Neural crest cell (in vitro differentiated cells): ENCODE measurements around the gene RNF144A. TPM values are rescaled to one million over a fixed set of nuclear protein-coding genes. Genes with fewer than 3 reads are reported as not detected.

Experiments
- DNase-seq: peaks from one replicate; pipeline ENCODE4 v3.0.0; 2021; ENCODE audit warnings: low read depth, mixed read lengths, low spot score
- H3K27ac Mint-ChIP-seq: one replicate; pipeline ENCODE4 v1.8.0; 2021; ENCODE audit warnings: mild to moderate bottlenecking, mixed read lengths; ENCODE audit not compliant: unreplicated experiment
- H3K27me3 Mint-ChIP-seq: 2 replicates; pipeline ENCODE4 v1.8.0; 2021; ENCODE audit warnings: low read depth, mild to moderate bottlenecking, mixed read lengths
- H3K36me3 Mint-ChIP-seq: 2 replicates; pipeline ENCODE4 v1.8.0; 2021; ENCODE audit warnings: low read depth, mild to moderate bottlenecking, mixed read lengths
- H3K4me1 Mint-ChIP-seq: 2 replicates; pipeline ENCODE4 v1.8.0; 2021; ENCODE audit warnings: mixed read lengths
- H3K4me3 Mint-ChIP-seq: one replicate; pipeline ENCODE4 v1.8.0; 2021; ENCODE audit warnings: mild to moderate bottlenecking, mixed read lengths
- H3K9me3 Mint-ChIP-seq: 2 replicates; pipeline ENCODE4 v1.8.0; 2021; ENCODE audit warnings: mixed read lengths
- CTCF ChIP-seq: fragments of 200-600 bp; sonication (generic); conservative IDR thresholded peaks from 2 replicates; pipeline ENCODE4 v1.5.0; 2021; ENCODE audit warnings: antibody characterized with exemption, mild to moderate bottlenecking
- total RNA-seq: library from RNA; stranded (reverse); gene quantifications from 2 replicates; pipeline ENCODE4 v1.2.1, GENCODE V29; 2021

The RNF144A gene
- total RNA-seq, 1 donor from 2014 or later, result 49.6 TPM

- Mint-ChIP-seq H3K27me3 (no peaks in the 10 kb centered on the region), H3K4me3 (no peak overlapping the region), H3K4me1 (peaks cover 57% of the 10 kb centered on the region), H3K27ac (peak overlapping the region; percentile 78), H3K9me3 (peaks cover 5% of the 10 kb centered on the region), H3K36me3 (peaks cover 28% of the 10 kb centered on the region)
- TF ChIP-seq CTCF, result no peak
- no peak for DNase-seq
Observed at GRCh38 chr2:6992794-6993228, 75.6 kb downstream of the RNF144A start.

GRCh38 chr2:6993229-6993640 lies 76.0 kb downstream of the RNF144A start:
- DNase-seq, result no peak
- peaks cover 5% of the 10 kb centered on the region for H3K9me3 Mint-ChIP-seq
- no peaks in the 10 kb centered on the region for H3K27me3 Mint-ChIP-seq
- no peak overlapping the region for H3K4me3 Mint-ChIP-seq
- peaks cover 28% of the 10 kb centered on the region for H3K36me3 Mint-ChIP-seq
- peak overlapping the region; percentile 78 for H3K27ac Mint-ChIP-seq
- H3K4me1 Mint-ChIP-seq, result peaks cover 58% of the 10 kb centered on the region
- no peak for TF ChIP-seq CTCF

- peaks cover 26% of the 10 kb centered on the region for H3K36me3 Mint-ChIP-seq
Observed at GRCh38 chr2:6993936-6994335, 76.7 kb downstream of the RNF144A start.

GRCh38 chr2:6994536-6995128 lies 77.4 kb downstream of the RNF144A start:
- peak overlapping the region; percentile 79 for H3K27ac Mint-ChIP-seq
- H3K4me1 Mint-ChIP-seq, result peaks cover 60% of the 10 kb centered on the region
- TF ChIP-seq CTCF, result no peak
- no peaks in the 10 kb centered on the region for H3K27me3 Mint-ChIP-seq
- DNase-seq, result no peak
- H3K36me3 Mint-ChIP-seq, result peaks cover 23% of the 10 kb centered on the region
- peak overlapping the region; percentile 34 for H3K4me3 Mint-ChIP-seq
- H3K9me3 Mint-ChIP-seq, result peaks cover 5% of the 10 kb centered on the region

More at GRCh38 chr2:6993936-6994335, 76.7 kb downstream of the RNF144A start:
- Mint-ChIP-seq H3K9me3 (peaks cover 5% of the 10 kb centered on the region), H3K4me1 (peaks cover 59% of the 10 kb centered on the region), H3K27me3 (no peaks in the 10 kb centered on the region), H3K4me3 (peak overlapping the region; percentile 34), H3K27ac (peak overlapping the region; percentile 14)
- no peak for TF ChIP-seq CTCF
- no peak for DNase-seq

GRCh38 chr2:6995391-6996097 lies 78.3 kb downstream of the RNF144A start:
- Mint-ChIP-seq H3K9me3 (peaks cover 5% of the 10 kb centered on the region), H3K36me3 (peaks cover 19% of the 10 kb centered on the region), H3K4me1 (peaks cover 57% of the 10 kb centered on the region), H3K27ac (no peak overlapping the region), H3K4me3 (peak overlapping the region; percentile 41), H3K27me3 (no peaks in the 10 kb centered on the region)
- DNase-seq, result no peak
- TF ChIP-seq CTCF, result no peak
